A549 (cell line): ENCODE measurements around the gene CLEC4M. TPM values are rescaled to one million over a fixed set of nuclear protein-coding genes. Genes with fewer than 3 reads are reported as not detected.

ENCODE experiments used
- ATAC-seq, 2 experiments: fragments of 200-7000 bp in 1 of 2; fragments of >200 bp in 1 of 2; cut with Nextera tagmentation in 1 of 2; cut with Tn5 transposase in 1 of 2; 3 replicates each; pipeline versions ENCODE4 v1.8.0 to v1.9.1; 2018 to 2020; ENCODE audit warnings: mild to moderate bottlenecking in 1 of 2, moderate library complexity in 1 of 2
- CTCF ChIA-PET: fragments of 300-600 bp; sonication (Branson Sonifier 250); formaldehyde crosslinking; extraction: SDS; loops from one replicate; lab custom pipeline; 2021; ENCODE audit warnings: antibody characterized with exemption, inconsistent platforms; lab: Yijun Ruan, JAX
- POLR2A ChIA-PET: fragments of 350-600 bp; formaldehyde crosslinking; extraction: SDS; loops from one replicate; lab custom pipeline; 2021; ENCODE audit warnings: antibody characterized with exemption, inconsistent platforms; lab: Yijun Ruan, JAX
- DNase-seq, 2 experiments: peaks; one replicate each; pipeline versions ENCODE4 v3.0.0 to v3.0.0-alpha.2; 2011 to 2016; ENCODE audit warnings: low read depth in 1 of 2, low spot score in 1 of 2
- FAIRE-seq: peaks from 2 replicates; lab custom pipeline; 2011; peaks lifted over from hg19 to GRCh38; lab: Jason Lieb, UNC
- H3K27ac ChIP-seq, 2 experiments: fragments of >200 bp; sonication (Bioruptor Twin); formaldehyde crosslinking; 3 replicates each; pipeline ENCODE4 v1.5.1; 2016 to 2017
- H3K4me1 ChIP-seq: fragments of >200 bp; sonication (Bioruptor Twin); formaldehyde crosslinking; 3 replicates; pipeline ENCODE4 v1.6.1; 2016
- H3K4me2 ChIP-seq: fragments of >200 bp; sonication (Bioruptor Twin); formaldehyde crosslinking; 3 replicates; pipeline ENCODE4 v1.6.1; 2016
- H3K4me3 ChIP-seq: fragments of >200 bp; sonication (Bioruptor Twin); formaldehyde crosslinking; 3 replicates; pipeline ENCODE4 v1.5.1; 2016
- H3K9me3 ChIP-seq: fragments of >200 bp; sonication (Bioruptor Twin); formaldehyde crosslinking; 3 replicates; pipeline ENCODE4 v1.6.1; 2016
- BHLHE40 ChIP-seq: IDR thresholded peaks from 2 replicates; pipeline ENCODE4 v1.6.1; 2012; ENCODE audit warnings: low read depth, low read length, inconsistent platforms
- CBX2 ChIP-seq: fragments of 200-600 bp; sonication (generic); IDR thresholded peaks from 2 replicates; pipeline ENCODE4 v1.6.1; 2016; ENCODE audit warnings: low read depth, mild to moderate bottlenecking, borderline replicate concordance
- CHD4 ChIP-seq: fragments of 200-600 bp; sonication (generic); IDR thresholded peaks from 2 replicates; pipeline ENCODE4 v1.6.1; 2016; ENCODE audit warnings: antibody characterized with exemption, mild to moderate bottlenecking, borderline replicate concordance
- EHMT2 ChIP-seq: fragments of 200-600 bp; sonication (generic); IDR thresholded peaks from 2 replicates; pipeline ENCODE4 v1.6.1; 2016; ENCODE audit warnings: antibody characterized with exemption, low read depth, mild to moderate bottlenecking, moderate library complexity
- EP300 ChIP-seq, 2 experiments: fragments of >200 bp; sonication (Bioruptor Twin); formaldehyde crosslinking; IDR thresholded peaks; 2 replicates in 1 of 2; 3 replicates in 1 of 2; pipeline ENCODE4 v1.6.1; 2016 to 2017
- FOXS1 ChIP-seq: fragments of 250-450 bp; sonication (Bioruptor Pico); IDR thresholded peaks from 2 replicates; pipeline ENCODE4 v1.5.0; 2020; ENCODE audit warnings: mild to moderate bottlenecking, moderate library complexity
- HMGXB4 ChIP-seq: fragments of 250-450 bp; sonication (Bioruptor Pico); IDR thresholded peaks from 2 replicates; pipeline ENCODE4 v1.5.0; 2021; ENCODE audit warnings: mild to moderate bottlenecking, moderate library complexity, borderline replicate concordance
- JUN ChIP-seq, 2 experiments: fragments of >200 bp; sonication (Bioruptor Twin); formaldehyde crosslinking; IDR thresholded peaks; 2 replicates in 1 of 2; 3 replicates in 1 of 2; pipeline ENCODE4 v1.6.1; 2016 to 2017
- NPAS2 ChIP-seq: fragments of 250-450 bp; sonication (Bioruptor Pico); IDR thresholded peaks from 2 replicates; pipeline ENCODE4 v1.8.0; 2022; ENCODE audit warnings: mild to moderate bottlenecking, moderate library complexity, borderline replicate concordance
- NR3C1 ChIP-seq: fragments of >200 bp; sonication (Bioruptor Twin); formaldehyde crosslinking; IDR thresholded peaks from 3 replicates; pipeline ENCODE4 v1.6.1; 2017
- PHF8 ChIP-seq: fragments of 200-600 bp; sonication (generic); IDR thresholded peaks from 2 replicates; pipeline ENCODE4 v1.6.1; 2016; ENCODE audit warnings: low read depth, mild to moderate bottlenecking, antibody characterized with exemption, moderate library complexity, borderline replicate concordance
- POLR2A ChIP-seq: IDR thresholded peaks from 2 replicates; pipeline ENCODE4 v1.6.1; 2012; ENCODE audit warnings: mild to moderate bottlenecking, low read length
- RCOR1 ChIP-seq: fragments of 150-350 bp; IDR thresholded peaks from 2 replicates; pipeline ENCODE4 v1.6.1; 2014; ENCODE audit warnings: antibody characterized with exemption, low read length, low read depth
- REST ChIP-seq: fragments of 200-600 bp; sonication (generic); IDR thresholded peaks from 2 replicates; pipeline ENCODE4 v1.6.1; 2016; ENCODE audit warnings: antibody characterized with exemption, mild to moderate bottlenecking, moderate library complexity
- SREBF2 ChIP-seq: fragments of 450-650 bp; IDR thresholded peaks from 2 replicates; pipeline ENCODE4 v1.6.1; 2014; ENCODE audit warnings: mild to moderate bottlenecking, moderate library complexity
- TP53 ChIP-seq: fragments of 250-450 bp; sonication (Bioruptor Pico); IDR thresholded peaks from 2 replicates; pipeline ENCODE4 v1.5.0; 2021; ENCODE audit warnings: mild to moderate bottlenecking, moderate library complexity
- USF2 ChIP-seq: fragments of 450-650 bp; IDR thresholded peaks from 2 replicates; pipeline ENCODE4 v1.6.1; 2014; ENCODE audit warnings: antibody characterized with exemption
- ZNF302 ChIP-seq: fragments of 250-450 bp; sonication (Bioruptor Pico); IDR thresholded peaks from 2 replicates; pipeline ENCODE4 v1.9.0; 2021; ENCODE audit warnings: inconsistent platforms, mild to moderate bottlenecking, moderate library complexity
- WGBS: methylation state at CpG from one replicate; pipeline ENCODE4 v1.1.6; 2017; ENCODE audit errors: missing lambda C conversion rate; 5-methylcytosine and 5-hydroxymethylcytosine counted together
- polyA plus RNA-seq, 4 experiments: library from polyadenylated mRNA; depleted of rRNA in 3 of 4; stranded (reverse); fragments of >200 nt; fragmentation: RNase III in 1 of 4; extraction: RNeasy Plus Mini Kit Qiagen cat#74134 plus additional on column Dnase treatment in 1 of 4; gene quantifications; 2 replicates in 3 of 4; 3 replicates in 1 of 4; pipeline ENCODE4 v1.2.3, GENCODE V29; 2011 to 2017
- TF ChIP-seq, protein P1 (sequence below): fragments of 150-350 bp; IDR thresholded peaks from 2 replicates; pipeline ENCODE4 v1.6.1; 2014; ENCODE audit warnings: low read depth, mild to moderate bottlenecking, low read length
- TF ChIP-seq, protein P2 (sequence below): IDR thresholded peaks from 2 replicates; pipeline ENCODE4 v1.6.1; 2012

The CLEC4M gene
- polyA plus RNA-seq, 2 of the 4 experiments (the other 2 are of a cell fraction) = not detected

DNA sequence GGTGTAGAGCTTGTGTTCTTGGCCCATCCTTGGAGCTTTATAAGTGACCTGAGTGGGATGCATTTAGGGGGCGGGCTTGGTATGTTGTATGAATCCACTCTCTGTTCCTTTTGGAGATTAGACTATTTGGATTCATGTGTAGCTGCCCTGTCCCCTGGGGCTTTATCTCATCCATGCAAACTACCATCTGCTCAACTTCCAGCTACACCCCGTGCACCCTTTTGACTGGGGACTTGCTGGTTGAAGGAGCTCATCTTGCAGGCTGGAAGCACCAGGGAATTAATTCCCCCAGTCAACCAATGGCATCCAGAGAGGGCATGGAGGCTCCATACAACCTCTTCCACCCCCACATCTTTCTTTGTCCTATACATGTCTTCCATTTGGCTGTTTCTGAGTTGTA, 6.1 kb downstream of the CLEC4M start:
- no peak overlapping the region for H3K4me3 ChIP-seq
- WGBS = 11% methylated on average over 2 of the region's 2 CpGs
- no peak for TF ChIP-seq NPAS2
- TF ChIP-seq, all 56 proteins: peak for 0
- H3K9me3 ChIP-seq = no peaks in the 10 kb centered on the region; the same call in 2 of the 3 replicates
- ATAC-seq = no peak
- POLR2A ChIA-PET = no interaction called here
- no peak overlapping the region for H3K4me2 ChIP-seq
- FAIRE-seq = no peak
- H3K27ac ChIP-seq = no peak overlapping the region
- H3K4me1 ChIP-seq = no peaks in the 10 kb centered on the region
- CTCF ChIA-PET = interaction anchor here (1.9 kb wide), 1 partner anchor 31 kb away, joined by 8 read pairs; no protein-coding TSS in a partner anchor
- DNase-seq = no peak

DNA sequence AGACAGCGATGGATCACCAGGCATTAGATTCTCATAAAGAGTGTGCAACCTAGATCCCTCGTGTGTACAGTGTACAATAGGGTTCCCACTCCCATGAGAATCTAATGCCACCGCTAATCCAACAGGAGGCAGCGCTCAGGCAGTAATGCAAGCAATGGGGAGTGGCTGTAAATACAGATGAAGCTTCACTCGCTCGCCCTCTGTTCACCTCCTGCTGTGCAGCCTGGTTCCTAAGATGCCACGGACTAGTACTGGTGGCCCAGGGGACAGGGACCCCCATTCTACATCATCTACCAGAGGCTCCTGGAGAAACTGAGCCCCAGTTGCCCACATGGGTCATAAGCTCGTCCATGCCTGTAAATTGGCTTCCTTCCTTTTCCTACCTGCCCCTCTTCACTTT, 8.0 kb downstream of the CLEC4M start:
- CTCF ChIA-PET = no interaction called here
- H3K27ac ChIP-seq = no peak overlapping the region
- 10% methylated on average over 8 of the region's 8 CpGs for WGBS
- FAIRE-seq = no peak
- TF ChIP-seq CHD4 (no peak), JUN (IDR thresholded peaks at IDR 0.05) (no peak), HMGXB4 (no peak), FOXS1 (CRISPR knock-in tag) (no peak), PHF8 (no peak), USF2 (no peak)
- TF ChIP-seq, protein P1, sequence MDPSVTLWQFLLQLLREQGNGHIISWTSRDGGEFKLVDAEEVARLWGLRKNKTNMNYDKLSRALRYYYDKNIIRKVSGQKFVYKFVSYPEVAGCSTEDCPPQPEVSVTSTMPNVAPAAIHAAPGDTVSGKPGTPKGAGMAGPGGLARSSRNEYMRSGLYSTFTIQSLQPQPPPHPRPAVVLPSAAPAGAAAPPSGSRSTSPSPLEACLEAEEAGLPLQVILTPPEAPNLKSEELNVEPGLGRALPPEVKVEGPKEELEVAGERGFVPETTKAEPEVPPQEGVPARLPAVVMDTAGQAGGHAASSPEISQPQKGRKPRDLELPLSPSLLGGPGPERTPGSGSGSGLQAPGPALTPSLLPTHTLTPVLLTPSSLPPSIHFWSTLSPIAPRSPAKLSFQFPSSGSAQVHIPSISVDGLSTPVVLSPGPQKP = no peak
- POLR2A ChIA-PET = no interaction called here
- no peaks in the 10 kb centered on the region for H3K4me1 ChIP-seq
- DNase-seq = no peak
- H3K9me3 ChIP-seq = no peaks in the 10 kb centered on the region; the same call in 2 of the 3 replicates
- no peak overlapping the region for H3K4me3 ChIP-seq
- ATAC-seq = no peak
- no peak overlapping the region for H3K4me2 ChIP-seq

GRCh38 chr19:7772752-7773291, 9.8 kb downstream of the CLEC4M start:
- Histone ChIP-seq H3K27ac (no peak overlapping the region), H3K4me1 (no peaks in the 10 kb centered on the region), H3K4me3 (no peak overlapping the region), H3K4me2 (no peak overlapping the region), H3K9me3 (no peaks in the 10 kb centered on the region)
- ChIA-PET CTCF (no interaction called here), POLR2A (no interaction called here)
- 31% methylated on average over 8 of the region's 8 CpGs for WGBS
- DNase-seq (no peak), ATAC-seq (no peak), FAIRE-seq (no peak)
- TF ChIP-seq BHLHE40 (no peak), ZNF302 (CRISPR knock-in tag) (no peak)

GRCh38 chr19:7773841-7774240, 10.8 kb downstream of the CLEC4M start:
- no peak overlapping the region for H3K4me3 ChIP-seq
- H3K4me1 ChIP-seq = no peaks in the 10 kb centered on the region
- H3K9me3 ChIP-seq = no peaks in the 10 kb centered on the region
- no peak for ATAC-seq
- DNase-seq = no peak
- POLR2A ChIA-PET = no interaction called here
- WGBS = 68% methylated on average over 9 of the region's 9 CpGs
- no peak for FAIRE-seq
- CTCF ChIA-PET = no interaction called here
- no peak overlapping the region for H3K4me2 ChIP-seq
- no peak overlapping the region for H3K27ac ChIP-seq
- TF ChIP-seq RCOR1 (no peak), TP53 (CRISPR knock-in tag) (no peak), CBX2 (no peak), EP300 (IDR thresholded peaks at IDR 0.05) (no peak), NR3C1 (no peak), NPAS2 (no peak), POLR2A (no peak), REST (no peak), SREBF2 (no peak), EHMT2 (no peak)
- TF ChIP-seq, protein P1 = no peak
- TF ChIP-seq, protein P2, sequence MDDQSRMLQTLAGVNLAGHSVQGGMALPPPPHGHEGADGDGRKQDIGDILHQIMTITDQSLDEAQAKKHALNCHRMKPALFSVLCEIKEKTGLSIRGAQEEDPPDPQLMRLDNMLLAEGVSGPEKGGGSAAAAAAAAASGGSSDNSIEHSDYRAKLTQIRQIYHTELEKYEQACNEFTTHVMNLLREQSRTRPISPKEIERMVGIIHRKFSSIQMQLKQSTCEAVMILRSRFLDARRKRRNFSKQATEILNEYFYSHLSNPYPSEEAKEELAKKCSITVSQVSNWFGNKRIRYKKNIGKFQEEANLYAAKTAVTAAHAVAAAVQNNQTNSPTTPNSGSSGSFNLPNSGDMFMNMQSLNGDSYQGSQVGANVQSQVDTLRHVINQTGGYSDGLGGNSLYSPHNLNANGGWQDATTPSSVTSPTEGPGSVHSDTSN = no peak
